SK-N-SH (cell line): ENCODE measurements around the gene PLD3. TPM values are rescaled to one million over a fixed set of nuclear protein-coding genes. Genes with fewer than 3 reads are reported as not detected.
A peak's percentile ranks its signal among the peaks of the same experiment; 100 is the strongest.

Experiments
- CTCF ChIA-PET: fragments of 300-600, 350-600 bp; formaldehyde crosslinking; extraction: SDS; loops from one replicate; lab custom pipeline; 2021; lab: Yijun Ruan, JAX
- POLR2A ChIA-PET: fragments of 350-600 bp; sonication (Branson Sonifier 250); formaldehyde crosslinking; extraction: SDS; loops from one replicate; lab custom pipeline; 2020; ENCODE audit warnings: antibody characterized with exemption, inconsistent platforms; lab: Yijun Ruan, JAX
- DNase-seq: peaks from one replicate; pipeline ENCODE4 v3.0.0; 2012
- H2AFZ ChIP-seq: fragments of 200-600 bp; sonication (generic); 2 replicates; pipeline ENCODE4 v1.8.1; 2016; ENCODE audit warnings: antibody characterized with exemption, mild to moderate bottlenecking, low read depth
- H3F3A ChIP-seq: fragments of 200-600 bp; sonication (generic); replicated peaks from 2 replicates; pipeline ENCODE3; 2016; ENCODE audit warnings: antibody characterized with exemption, mild to moderate bottlenecking; ENCODE audit not compliant: insufficient read depth
- H3K27ac ChIP-seq, 2 experiments: fragments of 200-500 bp in 1 of 2; fragments of 200-600 bp in 1 of 2; sonication (Bioruptor generic) in 1 of 2; sonication (generic), shearing (Covaris generic) in 1 of 2; 2 replicates each; pipeline versions ENCODE4 v1.5.1 to v1.6.1; 2014 to 2016; ENCODE audit warnings: low read depth in 2 of 2, inconsistent platforms in 1 of 2, low read length in 1 of 2, mild to moderate bottlenecking in 1 of 2, mixed read lengths in 1 of 2
- H3K27me3 ChIP-seq: fragments of 200-600 bp; sonication (generic), shearing (Covaris generic); 2 replicates; pipeline ENCODE4 v1.6.1; 2016; ENCODE audit warnings: mixed run types; ENCODE audit not compliant: insufficient read depth
- H3K36me3 ChIP-seq, 2 experiments: fragments of 200-500 bp in 1 of 2; fragments of 200-600 bp in 1 of 2; sonication (Bioruptor generic) in 1 of 2; sonication (generic) in 1 of 2; replicated peaks in 1 of 2; 2 replicates each; pipeline versions ENCODE3 to v1.5.1; 2014 to 2016; ENCODE audit warnings: low read length in 1 of 2, mild to moderate bottlenecking in 1 of 2; ENCODE audit not compliant: insufficient read depth in 2 of 2, control insufficient read depth in 1 of 2
- H3K4me1 ChIP-seq, 2 experiments: fragments of 200-500 bp in 1 of 2; fragments of 200-600 bp in 1 of 2; sonication (Bioruptor generic) in 1 of 2; sonication (generic), shearing (Covaris generic) in 1 of 2; 2 replicates each; pipeline versions ENCODE4 v1.5.1 to v1.6.1; 2014 to 2016; ENCODE audit warnings: low read depth in 1 of 2, low read length in 1 of 2, mixed run types in 1 of 2; ENCODE audit not compliant: insufficient read depth in 2 of 2, control insufficient read depth in 1 of 2
- H3K4me2 ChIP-seq: fragments of 200-600 bp; sonication (generic), shearing (Covaris generic); 2 replicates; pipeline ENCODE4 v1.6.1; 2017; ENCODE audit warnings: mixed run types
- H3K4me3 ChIP-seq, 2 experiments: fragments of 200-500 bp in 1 of 2; fragments of 200-600 bp in 1 of 2; sonication (Bioruptor generic) in 1 of 2; sonication (generic), shearing (Covaris generic) in 1 of 2; 2 replicates each; pipeline versions ENCODE4 v1.5.1 to v1.8.1; 2014 to 2016; ENCODE audit warnings: low read depth in 2 of 2, inconsistent platforms in 1 of 2, low read length in 1 of 2, mild to moderate bottlenecking in 1 of 2, mixed read lengths in 1 of 2, moderate library complexity in 1 of 2
- H3K79me2 ChIP-seq: fragments of 200-600 bp; sonication (generic); 2 replicates; pipeline ENCODE4 v1.8.1; 2017; ENCODE audit warnings: mild to moderate bottlenecking; ENCODE audit not compliant: insufficient read depth
- H3K9ac ChIP-seq: fragments of 200-600 bp; sonication (generic); 2 replicates; pipeline ENCODE4 v1.6.1; 2017; ENCODE audit warnings: mixed run types
- H3K9me2 ChIP-seq: fragments of 200-600 bp; sonication (generic); 2 replicates; pipeline ENCODE4 v1.6.1; 2017; ENCODE audit warnings: mixed run types
- H3K9me3 ChIP-seq: fragments of 200-600 bp; sonication (generic); 2 replicates; pipeline ENCODE4 v1.6.1; 2017; ENCODE audit warnings: mixed run types, mild to moderate bottlenecking, moderate library complexity
- H4K20me1 ChIP-seq: fragments of 200-600 bp; sonication (generic); 2 replicates; pipeline ENCODE4 v1.6.1; 2017; ENCODE audit warnings: mild to moderate bottlenecking, mixed run types; ENCODE audit not compliant: insufficient read depth
- ELF1 ChIP-seq: IDR thresholded peaks from 2 replicates; pipeline ENCODE4 v1.4.0; 2012
- MAX ChIP-seq: IDR thresholded peaks from 2 replicates; pipeline ENCODE4 v1.4.0; 2012; ENCODE audit warnings: low read depth
- NFIC ChIP-seq: IDR thresholded peaks from 2 replicates; pipeline ENCODE4 v1.4.0; 2012; ENCODE audit warnings: borderline replicate concordance
- NRF1 ChIP-seq: IDR thresholded peaks from 2 replicates; pipeline ENCODE4 v1.6.1; 2012; ENCODE audit warnings: low read depth, mild to moderate bottlenecking, low read length
- REST ChIP-seq: IDR thresholded peaks from 2 replicates; pipeline ENCODE4 v1.6.1; 2012; ENCODE audit warnings: mild to moderate bottlenecking, low read depth, low read length, moderate library complexity
- TCF12 ChIP-seq: IDR thresholded peaks from 2 replicates; pipeline ENCODE4 v1.4.0; 2012
- USF2 ChIP-seq: fragments of 150-350 bp; IDR thresholded peaks from 2 replicates; pipeline ENCODE4 v1.6.1; 2017; ENCODE audit warnings: antibody characterized with exemption, low read length, low read depth, borderline replicate concordance
- YY1 ChIP-seq: IDR thresholded peaks from 2 replicates; pipeline ENCODE4 v1.4.0; 2012; ENCODE audit warnings: low read depth, mild to moderate bottlenecking
- WGBS: methylation state at CpG from one replicate; pipeline ENCODE4 v1.1.6; 2017; ENCODE audit warnings: low lambda C conversion rate; 5-methylcytosine and 5-hydroxymethylcytosine counted together
- polyA plus RNA-seq, 3 experiments: library from polyadenylated mRNA; depleted of rRNA; stranded (reverse); fragments of >200 nt; gene quantifications; 2 replicates each; pipeline ENCODE4 v1.2.3, GENCODE V29; 2012

PLD3 gene
- polyA plus RNA-seq, 1 of the 3 experiments (the other 2 are of a cell fraction) = 511 TPM

GRCh38 chr19:40410030-40410389 lies 61.5 kb downstream of the PLD3 start:
- Histone ChIP-seq H3K27me3 (no peaks in the 10 kb centered on the region), H3K36me3 (no peaks in the 10 kb centered on the region), H3K9me3 (no peaks in the 10 kb centered on the region), H3K4me2 (no peak overlapping the region), H3K27ac (no peak overlapping the region), H3F3A (peaks cover 3% of the 10 kb centered on the region), H3K9ac (no peak overlapping the region), H3K4me1 (no peaks in the 10 kb centered on the region; a peak in 1 of 4 replicates), H2AFZ (no peak overlapping the region), H4K20me1 (no peaks in the 10 kb centered on the region), H3K9me2 (no peaks in the 10 kb centered on the region), H3K79me2 (no peaks in the 10 kb centered on the region), H3K4me3 (no peak overlapping the region)
- TF ChIP-seq ELF1 (no peak), MAX (no peak), YY1 (no peak), USF2 (no peak)
- POLR2A ChIA-PET = no interaction called here
- WGBS = 87% methylated on average over 6 of the region's 9 CpGs
- CTCF ChIA-PET = interaction anchor here (3.3 kb wide), 1 partner anchor 12 kb away, joined by 15 read pairs; no protein-coding TSS in a partner anchor
- no peak for DNase-seq

GRCh38 chr19:40411125-40411842 lies 62.8 kb downstream of the PLD3 start:
- no peak overlapping the region for H3K27ac ChIP-seq
- CTCF ChIA-PET = interaction anchor here (1.3 to 3.3 kb wide), 4 partner anchors 9 to 106 kb away, joined by 3 to 15 read pairs (median 4); no protein-coding TSS in a partner anchor
- peaks cover 6% of the 10 kb centered on the region for H3F3A ChIP-seq
- no peak overlapping the region for H3K4me3 ChIP-seq
- no peak overlapping the region for H3K9ac ChIP-seq
- no peaks in the 10 kb centered on the region for H3K27me3 ChIP-seq
- peak overlapping the region; percentile 46; the same call in 1 of the 2 replicates for H2AFZ ChIP-seq
- no peaks in the 10 kb centered on the region for H3K36me3 ChIP-seq
- POLR2A ChIA-PET = interaction anchor here (1.4 kb wide), 1 partner anchor 10 kb away, joined by 4 read pairs; no protein-coding TSS in a partner anchor
- 63% methylated on average over 10 of the region's 16 CpGs for WGBS
- no peaks in the 10 kb centered on the region for H3K79me2 ChIP-seq
- H3K9me2 ChIP-seq = no peaks in the 10 kb centered on the region
- H3K4me1 ChIP-seq = no peaks in the 10 kb centered on the region; a peak in 1 of 4 replicates
- no peaks in the 10 kb centered on the region for H3K9me3 ChIP-seq
- TF ChIP-seq NRF1 = no peak
- no peak for TF ChIP-seq TCF12
- TF ChIP-seq NFIC = no peak
- no peak overlapping the region for H3K4me2 ChIP-seq
- peak; percentile 12 for DNase-seq
- no peaks in the 10 kb centered on the region for H4K20me1 ChIP-seq

- H3K36me3 ChIP-seq = no peaks in the 10 kb centered on the region
- H3F3A ChIP-seq = peaks cover 9% of the 10 kb centered on the region
- H3K9ac ChIP-seq = no peak overlapping the region
- no peaks in the 10 kb centered on the region for H3K79me2 ChIP-seq
- H3K4me2 ChIP-seq = no peak overlapping the region
- H3K27ac ChIP-seq = no peak overlapping the region
- no peak overlapping the region for H2AFZ ChIP-seq
- H4K20me1 ChIP-seq = no peaks in the 10 kb centered on the region
- no peaks in the 10 kb centered on the region; a peak in 1 of 4 replicates for H3K4me1 ChIP-seq
- no peak overlapping the region for H3K4me3 ChIP-seq
- no peaks in the 10 kb centered on the region for H3K9me3 ChIP-seq
- peak; percentile 11 for DNase-seq
- 74% methylated on average over 8 of the region's 8 CpGs for WGBS
- H3K9me2 ChIP-seq = no peaks in the 10 kb centered on the region
- no peaks in the 10 kb centered on the region for H3K27me3 ChIP-seq
- CTCF ChIA-PET = interaction anchor here (1.1 to 3.3 kb wide), 5 partner anchors 10 to 107 kb away, joined by 3 to 15 read pairs (median 3); partner anchors contain the start of gene SERTAD3
- POLR2A ChIA-PET = interaction anchor here (1.4 kb wide), 1 partner anchor 9 kb away, joined by 4 read pairs; no protein-coding TSS in a partner anchor
- no peak for TF ChIP-seq USF2
- TF ChIP-seq NRF1 = no peak
- TF ChIP-seq REST = no peak
Observed at GRCh38 chr19:40411958-40412499, 63.5 kb downstream of the PLD3 start.
